ENCODE results near the gene ST6GALNAC4.
"Not testable (repeated sequence)": the region's sequence is repeated elsewhere in the genome, so short reads cannot be mapped to it uniquely, and the experiment has no call there.

ST6GALNAC4 gene

DNA sequence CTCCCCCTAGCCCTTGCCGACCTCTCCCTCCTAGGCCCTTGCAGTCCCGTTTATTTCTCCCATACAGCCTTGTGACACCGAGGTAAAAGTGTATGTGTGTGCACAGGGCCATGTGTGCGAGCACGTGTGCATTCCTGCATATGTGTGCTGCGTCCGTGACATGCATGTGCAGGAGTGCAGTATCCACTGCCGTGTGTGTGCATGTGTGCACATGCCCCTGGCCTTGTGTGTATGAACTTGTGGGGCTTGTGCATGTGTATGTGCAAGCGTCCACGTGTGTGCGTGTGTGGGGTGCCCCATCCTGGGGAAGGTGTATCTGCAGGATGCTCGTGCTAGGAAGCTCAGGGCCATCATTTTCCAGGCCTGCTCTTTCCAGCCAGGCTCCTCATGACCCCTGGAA is 46.0 kb downstream of the ST6GALNAC4 start (continued):
- TF ChIP-seq ZNF596 (tag by site-specific recombination; IDR thresholded peaks at IDR 0.05) = no peak
- TF ChIP-seq ZNF138 (tag by site-specific recombination; IDR thresholded peaks at IDR 0.05; ENCODE audit: borderline replicate concordance) = no peak

DNA sequence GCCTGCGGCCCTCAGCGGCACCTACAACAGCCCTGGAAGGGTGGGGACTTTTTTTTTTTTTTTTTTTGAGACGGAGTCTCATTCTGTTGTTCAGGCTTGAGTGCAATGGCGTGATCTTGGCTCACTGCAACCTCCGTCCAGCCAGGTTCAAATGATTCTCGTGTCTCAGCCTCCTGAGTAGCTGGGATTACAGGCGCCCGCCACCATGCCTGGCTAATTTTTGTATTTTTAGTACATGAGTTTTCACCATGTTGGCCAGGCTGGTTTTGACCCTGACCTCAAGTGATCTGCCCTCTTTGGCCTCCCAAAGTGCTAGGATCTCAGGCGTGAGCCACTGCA is 46.7 kb downstream of the ST6GALNAC4 start:
- not testable (repeated sequence) for H3K9me3 ChIP-seq (ENCODE audit: control insufficient read depth, insufficient read depth, low read depth, low read length); H3K4me1 ChIP-seq (ENCODE audit: control insufficient read depth, insufficient read depth, low read length); H3K27ac ChIP-seq (ENCODE audit: extremely low read depth, low read depth, low read length); H3K4me3 ChIP-seq (ENCODE audit: low read depth, low read length)
- POLR2A ChIA-PET = interaction anchor here (0.7 to 1.5 kb wide), 4 partner anchors 11 to 135 kb away, joined by 3 to 8 read pairs (median 5); partner anchors contain the start of gene TOR2A
- peaks cover 0 to 59% of the 10 kb centered on the region in 2 experiments; a peak in 2 of 3 replicates for H3K36me3 ChIP-seq (ENCODE audit: control insufficient read depth in 2 of 2, insufficient read depth in 1 of 2, low read length in 2 of 2)
- CTCF ChIA-PET = interaction anchor here (0.6 to 3.0 kb wide), 54 partner anchors 10 to 611 kb away, joined by 3 to 46 read pairs (median 5); partner anchors contain the start of genes CDK9, ENG, PTRH1 and ST6GALNAC4
- TF ChIP-seq ZNF335 (tag by site-specific recombination; conservative IDR thresholded peaks at IDR 0.05) = peak; percentile 63

DNA sequence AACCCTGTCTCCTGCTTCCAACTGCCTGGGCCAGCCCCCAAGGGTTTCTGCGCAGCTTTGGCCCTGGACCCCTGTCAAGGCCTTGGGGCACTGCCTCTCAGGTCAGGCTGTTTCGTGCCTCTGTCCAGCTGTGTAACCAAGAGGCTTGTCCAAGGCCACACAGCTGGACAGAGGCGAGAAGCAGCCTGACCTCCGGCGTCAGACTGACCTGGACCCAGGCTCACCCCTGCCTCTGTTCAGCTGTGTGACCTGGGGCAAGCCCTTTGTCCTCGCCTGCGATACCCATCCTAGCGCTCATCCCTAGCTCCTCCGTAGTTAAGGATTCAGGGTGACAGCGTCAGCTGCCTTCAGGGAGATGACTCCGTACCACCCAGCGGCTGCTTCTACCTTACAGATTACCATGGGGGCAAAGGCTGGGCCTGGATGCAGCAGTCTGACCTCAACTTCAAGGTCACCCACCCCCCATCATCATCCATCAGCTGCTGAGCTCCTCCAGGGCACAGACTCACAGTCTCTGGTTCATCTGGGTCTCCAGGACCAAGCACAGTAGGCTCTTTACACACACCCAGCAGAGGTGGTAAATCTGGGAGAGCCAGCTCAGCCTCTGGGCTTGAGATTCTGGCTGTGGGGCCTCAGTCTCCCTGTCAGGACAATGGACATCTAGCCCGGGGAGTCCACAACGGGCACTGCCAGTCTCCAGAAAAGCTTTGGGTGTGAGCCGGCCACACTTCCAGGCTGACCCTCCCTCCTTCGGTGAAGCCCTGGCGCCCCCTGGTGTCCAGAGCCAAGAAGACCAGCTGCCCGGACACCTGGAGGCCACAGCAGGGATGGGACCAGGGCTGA is 47.3 kb downstream of the ST6GALNAC4 start:
- no peak overlapping the region for H3K4me3 ChIP-seq (ENCODE audit: low read depth, low read length)
- peaks cover 0 to 59% of the 10 kb centered on the region in 2 experiments; a peak in 2 of 3 replicates for H3K36me3 ChIP-seq (ENCODE audit: control insufficient read depth in 2 of 2, insufficient read depth in 1 of 2, low read length in 2 of 2)
- H3K4me1 ChIP-seq (ENCODE audit: control insufficient read depth, insufficient read depth, low read length) = no peaks in the 10 kb centered on the region; the same call in 1 of the 2 replicates
- H3K27ac ChIP-seq (ENCODE audit: extremely low read depth, low read depth, low read length) = no peak overlapping the region
- H3K9me3 ChIP-seq (ENCODE audit: control insufficient read depth, insufficient read depth, low read depth, low read length) = no peaks in the 10 kb centered on the region
- ChIA-PET CTCF (interaction anchor here (0.6 to 3.0 kb wide), 65 partner anchors 9 to 610 kb away, joined by 3 to 46 read pairs (median 4); partner anchors contain the start of genes CDK9, ENG, FPGS and PTRH1), POLR2A (interaction anchor here (0.6 to 1.5 kb wide), 7 partner anchors 10 to 368 kb away, joined by 3 to 8 read pairs (median 3); partner anchors contain the start of gene TOR2A)
- TF ChIP-seq ZNF501 (tag by site-specific recombination; IDR thresholded peaks at IDR 0.05) = 0 out of 2 replicates have a peak, but pooled peaks have one; percentile 57
- TF ChIP-seq ZFP37 (tag by site-specific recombination; IDR thresholded peaks at IDR 0.05) = no peak
- TF ChIP-seq, protein P1, sequence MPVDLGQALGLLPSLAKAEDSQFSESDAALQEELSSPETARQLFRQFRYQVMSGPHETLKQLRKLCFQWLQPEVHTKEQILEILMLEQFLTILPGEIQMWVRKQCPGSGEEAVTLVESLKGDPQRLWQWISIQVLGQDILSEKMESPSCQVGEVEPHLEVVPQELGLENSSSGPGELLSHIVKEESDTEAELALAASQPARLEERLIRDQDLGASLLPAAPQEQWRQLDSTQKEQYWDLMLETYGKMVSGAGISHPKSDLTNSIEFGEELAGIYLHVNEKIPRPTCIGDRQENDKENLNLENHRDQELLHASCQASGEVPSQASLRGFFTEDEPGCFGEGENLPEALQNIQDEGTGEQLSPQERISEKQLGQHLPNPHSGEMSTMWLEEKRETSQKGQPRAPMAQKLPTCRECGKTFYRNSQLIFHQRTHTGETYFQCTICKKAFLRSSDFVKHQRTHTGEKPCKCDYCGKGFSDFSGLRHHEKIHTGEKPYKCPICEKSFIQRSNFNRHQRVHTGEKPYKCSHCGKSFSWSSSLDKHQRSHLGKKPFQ (tag by site-specific recombination; IDR thresholded peaks at IDR 0.05) = 0 out of 2 replicates have a peak, but pooled peaks have one; percentile 27
- no peak for TF ChIP-seq ZNF548 (tag by site-specific recombination; IDR thresholded peaks at IDR 0.05)
- TF ChIP-seq ZSCAN30 (tag by site-specific recombination; IDR thresholded peaks at IDR 0.05) = peak; percentile 94
- TF ChIP-seq ZNF600 (tag by site-specific recombination; IDR thresholded peaks at IDR 0.05) = peak; percentile 85
- TF ChIP-seq, protein P2, sequence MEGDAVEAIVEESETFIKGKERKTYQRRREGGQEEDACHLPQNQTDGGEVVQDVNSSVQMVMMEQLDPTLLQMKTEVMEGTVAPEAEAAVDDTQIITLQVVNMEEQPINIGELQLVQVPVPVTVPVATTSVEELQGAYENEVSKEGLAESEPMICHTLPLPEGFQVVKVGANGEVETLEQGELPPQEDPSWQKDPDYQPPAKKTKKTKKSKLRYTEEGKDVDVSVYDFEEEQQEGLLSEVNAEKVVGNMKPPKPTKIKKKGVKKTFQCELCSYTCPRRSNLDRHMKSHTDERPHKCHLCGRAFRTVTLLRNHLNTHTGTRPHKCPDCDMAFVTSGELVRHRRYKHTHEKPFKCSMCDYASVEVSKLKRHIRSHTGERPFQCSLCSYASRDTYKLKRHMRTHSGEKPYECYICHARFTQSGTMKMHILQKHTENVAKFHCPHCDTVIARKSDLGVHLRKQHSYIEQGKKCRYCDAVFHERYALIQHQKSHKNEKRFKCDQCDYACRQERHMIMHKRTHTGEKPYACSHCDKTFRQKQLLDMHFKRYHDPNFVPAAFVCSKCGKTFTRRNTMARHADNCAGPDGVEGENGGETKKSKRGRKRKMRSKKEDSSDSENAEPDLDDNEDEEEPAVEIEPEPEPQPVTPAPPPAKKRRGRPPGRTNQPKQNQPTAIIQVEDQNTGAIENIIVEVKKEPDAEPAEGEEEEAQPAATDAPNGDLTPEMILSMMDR (tag by site-specific recombination; IDR thresholded peaks at IDR 0.05) = peak; percentile 87
- TF ChIP-seq IKZF3 (tag by site-specific recombination; IDR thresholded peaks at IDR 0.05) = no peak
- no peak for TF ChIP-seq ZNF274 (IDR thresholded peaks at IDR 0.05; ENCODE audit: low read length)
- no peak for TF ChIP-seq ZNF274 (tag by site-specific recombination; IDR thresholded peaks at IDR 0.05; ENCODE audit: borderline replicate concordance)
- TF ChIP-seq, protein P3, sequence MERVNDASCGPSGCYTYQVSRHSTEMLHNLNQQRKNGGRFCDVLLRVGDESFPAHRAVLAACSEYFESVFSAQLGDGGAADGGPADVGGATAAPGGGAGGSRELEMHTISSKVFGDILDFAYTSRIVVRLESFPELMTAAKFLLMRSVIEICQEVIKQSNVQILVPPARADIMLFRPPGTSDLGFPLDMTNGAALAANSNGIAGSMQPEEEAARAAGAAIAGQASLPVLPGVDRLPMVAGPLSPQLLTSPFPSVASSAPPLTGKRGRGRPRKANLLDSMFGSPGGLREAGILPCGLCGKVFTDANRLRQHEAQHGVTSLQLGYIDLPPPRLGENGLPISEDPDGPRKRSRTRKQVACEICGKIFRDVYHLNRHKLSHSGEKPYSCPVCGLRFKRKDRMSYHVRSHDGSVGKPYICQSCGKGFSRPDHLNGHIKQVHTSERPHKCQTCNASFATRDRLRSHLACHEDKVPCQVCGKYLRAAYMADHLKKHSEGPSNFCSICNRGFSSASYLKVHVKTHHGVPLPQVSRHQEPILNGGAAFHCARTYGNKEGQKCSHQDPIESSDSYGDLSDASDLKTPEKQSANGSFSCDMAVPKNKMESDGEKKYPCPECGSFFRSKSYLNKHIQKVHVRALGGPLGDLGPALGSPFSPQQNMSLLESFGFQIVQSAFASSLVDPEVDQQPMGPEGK (tag by site-specific recombination; IDR thresholded peaks at IDR 0.05) = 0 out of 2 replicates have a peak, but pooled peaks have one; percentile 21
- TF ChIP-seq ZNF292 (tag by site-specific recombination; IDR thresholded peaks at IDR 0.05; ENCODE audit: borderline replicate concordance, low read depth) = no peak
- TF ChIP-seq, protein P4, sequence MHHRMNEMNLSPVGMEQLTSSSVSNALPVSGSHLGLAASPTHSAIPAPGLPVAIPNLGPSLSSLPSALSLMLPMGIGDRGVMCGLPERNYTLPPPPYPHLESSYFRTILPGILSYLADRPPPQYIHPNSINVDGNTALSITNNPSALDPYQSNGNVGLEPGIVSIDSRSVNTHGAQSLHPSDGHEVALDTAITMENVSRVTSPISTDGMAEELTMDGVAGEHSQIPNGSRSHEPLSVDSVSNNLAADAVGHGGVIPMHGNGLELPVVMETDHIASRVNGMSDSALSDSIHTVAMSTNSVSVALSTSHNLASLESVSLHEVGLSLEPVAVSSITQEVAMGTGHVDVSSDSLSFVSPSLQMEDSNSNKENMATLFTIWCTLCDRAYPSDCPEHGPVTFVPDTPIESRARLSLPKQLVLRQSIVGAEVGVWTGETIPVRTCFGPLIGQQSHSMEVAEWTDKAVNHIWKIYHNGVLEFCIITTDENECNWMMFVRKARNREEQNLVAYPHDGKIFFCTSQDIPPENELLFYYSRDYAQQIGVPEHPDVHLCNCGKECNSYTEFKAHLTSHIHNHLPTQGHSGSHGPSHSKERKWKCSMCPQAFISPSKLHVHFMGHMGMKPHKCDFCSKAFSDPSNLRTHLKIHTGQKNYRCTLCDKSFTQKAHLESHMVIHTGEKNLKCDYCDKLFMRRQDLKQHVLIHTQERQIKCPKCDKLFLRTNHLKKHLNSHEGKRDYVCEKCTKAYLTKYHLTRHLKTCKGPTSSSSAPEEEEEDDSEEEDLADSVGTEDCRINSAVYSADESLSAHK (tag by site-specific recombination; IDR thresholded peaks at IDR 0.05) = 0 out of 2 replicates have a peak, but pooled peaks have one; percentile 9
- no peak for TF ChIP-seq ZNF214 (tag by site-specific recombination; IDR thresholded peaks at IDR 0.05; ENCODE audit: borderline replicate concordance)
- TF ChIP-seq, protein P5, sequence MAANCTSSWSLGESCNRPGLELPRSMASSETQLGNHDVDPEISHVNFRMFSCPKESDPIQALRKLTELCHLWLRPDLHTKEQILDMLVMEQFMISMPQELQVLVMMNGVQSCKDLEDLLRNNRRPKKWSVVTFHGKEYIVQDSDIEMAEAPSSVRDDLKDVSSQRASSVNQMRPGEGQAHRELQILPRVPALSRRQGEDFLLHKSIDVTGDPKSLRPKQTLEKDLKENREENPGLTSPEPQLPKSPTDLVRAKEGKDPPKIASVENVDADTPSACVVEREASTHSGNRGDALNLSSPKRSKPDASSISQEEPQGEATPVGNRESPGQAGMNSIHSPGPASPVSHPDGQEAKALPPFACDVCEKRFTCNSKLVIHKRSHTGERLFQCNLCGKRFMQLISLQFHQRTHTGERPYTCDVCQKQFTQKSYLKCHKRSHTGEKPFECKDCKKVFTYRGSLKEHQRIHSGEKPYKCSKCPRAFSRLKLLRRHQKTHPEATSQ (tag by site-specific recombination; IDR thresholded peaks at IDR 0.05) = no peak
- TF ChIP-seq ZNF654 (tag by site-specific recombination; IDR thresholded peaks at IDR 0.05; ENCODE audit: low read depth) = peak; percentile 75
